Small intestine (tissue), 7 donors: ENCODE measurements around the gene CDCA3. TPM values are rescaled to one million over a fixed set of nuclear protein-coding genes. Genes with fewer than 3 reads are reported as not detected.
A peak's percentile ranks its signal among the peaks of the same experiment; 100 is the strongest.

Source experiments
- DNase-seq, 2 donors: peaks; one replicate each; pipeline versions ENCODE4 v3.0.0 to v3.0.0-alpha.2; 2013
- FAIRE-seq: peaks from 2 replicates; lab custom pipeline; 2012; peaks lifted over from hg19 to GRCh38; lab: Jason Lieb, UNC
- H3K27ac ChIP-seq, 3 donors: one replicate each; pipeline ENCODE4 v1.5.1; 2013; ENCODE audit warnings: low read length in 2 of 3, mild to moderate bottlenecking in 2 of 3, control low read depth in 1 of 3, inconsistent platforms in 1 of 3, low read depth in 1 of 3, moderate library complexity in 1 of 3
- H3K27me3 ChIP-seq, 3 donors: one replicate each; pipeline ENCODE4 v1.6.1; 2013; ENCODE audit warnings: low read length in 3 of 3, inconsistent platforms in 1 of 3; ENCODE audit not compliant: control insufficient read depth in 3 of 3, insufficient read depth in 3 of 3
- H3K36me3 ChIP-seq, 3 donors: one replicate each; pipeline ENCODE4 v1.6.1; 2013; ENCODE audit warnings: low read length in 3 of 3, inconsistent platforms in 1 of 3, low read depth in 1 of 3, mild to moderate bottlenecking in 1 of 3, moderate library complexity in 1 of 3; ENCODE audit not compliant: control insufficient read depth in 3 of 3, insufficient read depth in 2 of 3
- H3K4me1 ChIP-seq, 3 donors: one replicate each; pipeline ENCODE4 v1.6.1; 2013; ENCODE audit warnings: low read length in 2 of 3, inconsistent platforms in 1 of 3, low read depth in 1 of 3, mild to moderate bottlenecking in 1 of 3, moderate library complexity in 1 of 3; ENCODE audit not compliant: control insufficient read depth in 3 of 3, insufficient read depth in 2 of 3
- H3K4me3 ChIP-seq, 3 donors: one replicate each; pipeline ENCODE4 v1.5.1; 2013; ENCODE audit warnings: low read length in 3 of 3, control low read depth in 1 of 3, inconsistent platforms in 1 of 3, low read depth in 1 of 3, mild to moderate bottlenecking in 1 of 3, moderate library complexity in 1 of 3
- H3K9me3 ChIP-seq, 2 donors: one replicate each; pipeline ENCODE4 v1.6.1; 2013; ENCODE audit warnings: low read depth in 1 of 2, low read length in 1 of 2; ENCODE audit not compliant: control insufficient read depth in 2 of 2, insufficient read depth in 1 of 2
- WGBS, 3 donors: extraction: QIAGEN DNeasy Blood & Tissue Kit; methylation state at CpG; one replicate each; pipeline ENCODE4 v1.1.7; 2013; 5-methylcytosine and 5-hydroxymethylcytosine counted together
- polyA plus RNA-seq, 4 donors: library from polyadenylated mRNA; stranded (reverse) in 3 of 4; unstranded in 1 of 4; fragments of 200-250 nt in 3 of 4; fragments of 120-200 nt in 1 of 4; gene quantifications; one replicate each; pipeline versions ENCODE4 v1.2.1 to v1.2.3, GENCODE V29; 2013
- donor health status: healthy with polysubstance abuse.
- donor health status: control.
- donor health status: control.
- donor health status: Bipolar disorder and iron deficiency.
- donor health status: healthy.

CDCA3 gene
- polyA plus RNA-seq, 4 donors = 30.3 to 99.1 (median 49.0) TPM

DNA sequence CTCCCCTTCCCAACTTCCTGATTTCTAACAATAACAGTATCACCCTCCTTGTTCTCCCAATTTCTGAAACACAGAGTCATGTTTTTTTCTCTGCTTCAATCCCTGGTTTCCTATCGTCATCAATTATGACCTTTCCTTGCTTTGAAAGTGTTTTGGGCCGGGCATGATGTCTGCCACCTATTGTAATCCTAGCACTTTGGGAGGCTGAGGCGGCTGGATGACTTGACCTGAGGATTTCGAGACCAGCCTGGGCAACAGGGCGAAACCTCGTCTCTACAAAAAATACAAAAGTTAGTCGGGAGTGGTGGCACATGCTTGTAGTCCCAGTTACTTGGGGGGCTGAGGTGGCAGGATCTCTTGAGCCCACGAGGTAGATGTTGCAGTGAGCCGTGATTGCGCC lies 42.0 kb downstream of the CDCA3 start:
- 80 to 86% (median 81%) methylated on average over 10 of the region's 10 CpGs for WGBS, 3 donors
- FAIRE-seq = no peak
- no peak for DNase-seq

DNA sequence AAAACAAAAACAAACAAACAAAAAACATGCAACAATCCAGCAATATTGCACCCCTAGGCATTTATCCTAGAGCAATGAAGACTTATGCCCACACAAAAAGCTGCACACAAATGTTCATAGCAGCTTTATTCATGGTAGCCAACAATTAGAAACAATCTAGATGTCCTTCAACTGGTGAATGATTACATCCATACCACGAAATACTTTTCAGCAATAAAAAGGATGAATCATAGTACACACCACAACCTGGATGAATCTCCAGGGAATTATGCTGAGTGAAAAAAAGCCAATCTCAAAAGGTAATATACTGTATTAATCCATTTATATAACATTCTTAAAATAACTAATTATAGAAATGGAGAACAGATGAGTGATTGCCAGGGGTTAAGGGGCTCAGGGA lies 43.9 kb downstream of the CDCA3 start:
- peak in 1 of 2 donors; percentile 37 for DNase-seq
- no peak overlapping the region for H3K4me3 ChIP-seq
- 15 to 57% (median 28%) methylated on average over 1 of the region's 1 CpG for WGBS, 3 donors

More for the DNA sequence above, 42.0 kb downstream of the CDCA3 start:
- Histone ChIP-seq H3K4me3 (no peak overlapping the region), H3K36me3 (no peaks in the 10 kb centered on the region), H3K9me3 (peaks cover 0 to 2% of the 10 kb centered on the region in 2 donors), H3K4me1 (no peaks in the 10 kb centered on the region), H3K27ac (no peak overlapping the region), H3K27me3 (peaks cover 0 to 4% (median 0%) of the 10 kb centered on the region in 3 donors)

DNA sequence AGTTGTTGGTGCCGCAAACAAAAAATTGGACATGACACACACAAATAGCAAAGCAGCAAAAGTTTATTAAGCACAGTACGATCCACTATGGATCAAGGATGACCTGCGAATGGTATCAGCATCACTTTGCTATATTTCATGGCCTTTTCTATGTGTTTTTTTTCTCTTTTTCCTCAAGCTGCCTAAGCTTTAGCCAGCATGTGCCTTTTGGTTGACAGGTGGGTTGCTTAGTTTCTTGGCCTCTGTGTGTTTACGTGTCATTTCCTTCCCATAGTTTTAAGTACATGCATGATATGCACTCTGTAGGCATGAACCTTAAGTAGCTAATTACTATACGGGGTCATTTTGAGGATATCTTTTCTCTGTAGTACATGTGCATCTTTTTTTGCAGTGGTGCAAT lies 51.9 kb downstream of the CDCA3 start:
- no peaks in the 10 kb centered on the region for H3K27me3 ChIP-seq
- FAIRE-seq = no peak
- no peak overlapping the region for H3K4me3 ChIP-seq
- H3K27ac ChIP-seq = no peak overlapping the region
- H3K4me1 ChIP-seq = no peaks in the 10 kb centered on the region
- no peak for DNase-seq
- no peaks in the 10 kb centered on the region for H3K9me3 ChIP-seq
- H3K36me3 ChIP-seq = no peaks in the 10 kb centered on the region
- WGBS, 3 donors = 87 to 92% (median 89%) methylated on average over 5 of the region's 5 CpGs

More for the DNA sequence above, 43.9 kb downstream of the CDCA3 start:
- Histone ChIP-seq H3K27ac (no peak overlapping the region), H3K9me3 (peaks cover 0 to 2% of the 10 kb centered on the region in 2 donors), H3K4me1 (no peaks in the 10 kb centered on the region), H3K36me3 (no peaks in the 10 kb centered on the region), H3K27me3 (peaks cover 0 to 4% (median 0%) of the 10 kb centered on the region in 3 donors)
- FAIRE-seq = no peak

Other genes with a start within 250 kb of the CDCA3 start
- 100 to 1,000 TPM in 2 of 4 donors, 10 to 100 TPM in 2; 88.2 to 123 (median 109) TPM for gene CHD4, start 243.9 kb downstream of the CDCA3 start, polyA plus RNA-seq
- 10 to 100 TPM in 1 of 4 donors, 1 to 10 TPM in 3; 6.2 to 19.7 (median 8.3) TPM for gene LPAR5, start 215.3 kb downstream of the CDCA3 start, polyA plus RNA-seq
- 1 to 10 TPM; 2.6 to 5.9 (median 3.6) TPM for gene ACRBP, start 203.9 kb downstream of the CDCA3 start, polyA plus RNA-seq
- 10 to 100 TPM; 29.3 to 61.0 (median 30.5) TPM for gene ING4, start 188.2 kb downstream of the CDCA3 start, polyA plus RNA-seq
- 10 to 100 TPM; 26.2 to 82.3 (median 34.6) TPM for gene ZNF384, start 161.9 kb downstream of the CDCA3 start, polyA plus RNA-seq
- 1 to 10 TPM in 2 of 4 donors, not detected in 2; 1.7 to 3.4 TPM for gene PIANP, start 150.5 kb downstream of the CDCA3 start, polyA plus RNA-seq
- 10 to 100 TPM; 30.5 to 49.3 (median 36.1) TPM for gene COPS7A, start 127.2 kb downstream of the CDCA3 start, polyA plus RNA-seq
- 100 to 1,000 TPM; 163 to 233 (median 187) TPM for gene MLF2, start 98.1 kb downstream of the CDCA3 start, polyA plus RNA-seq
- 100 to 1,000 TPM in 2 of 4 donors, 10 to 100 TPM in 2; 34.0 to 204 (median 122) TPM for gene PTMS, start 84.9 kb downstream of the CDCA3 start, polyA plus RNA-seq
- gene LAG3, start 78.8 kb downstream of the CDCA3 start, polyA plus RNA-seq = 1 to 10 TPM in 2 of 4 donors, under 1 TPM in 2; 0.67 to 5.9 (median 1.3) TPM
- 10 to 100 TPM in 1 of 4 donors, 1 to 10 TPM in 2, under 1 TPM in 1; 0.89 to 19.1 (median 6.5) TPM for gene CD4, start 61.8 kb downstream of the CDCA3 start, polyA plus RNA-seq
- 1 to 10 TPM in 3 of 4 donors, not detected in 1; 1.1 to 6.7 (median 5.1) TPM for gene GPR162, start 29.5 kb downstream of the CDCA3 start, polyA plus RNA-seq
- 10 to 100 TPM in 1 of 4 donors, 1 to 10 TPM in 2, under 1 TPM in 1; 0.89 to 18.3 (median 4.9) TPM for gene P3H3, start 22.9 kb downstream of the CDCA3 start, polyA plus RNA-seq
- gene GNB3, start 10.4 kb downstream of the CDCA3 start, polyA plus RNA-seq = 1 to 10 TPM in 3 of 4 donors, not detected in 1; 1.0 to 5.5 (median 3.2) TPM
- gene USP5, start 864 bp upstream of the CDCA3 start, polyA plus RNA-seq = 10 to 100 TPM; 31.9 to 54.0 (median 39.2) TPM
- gene TPI1, start 16.2 kb upstream of the CDCA3 start, polyA plus RNA-seq = 1,000 to 10,000 TPM in 2 of 4 donors, 100 to 1,000 TPM in 2; 574 to 1,439 (median 1,040) TPM
- gene SPSB2, start 22.0 kb upstream of the CDCA3 start, polyA plus RNA-seq = 10 to 100 TPM in 3 of 4 donors, 1 to 10 TPM in 1; 9.7 to 22.5 (median 12.7) TPM
- gene LRRC23, start 53.5 kb upstream of the CDCA3 start, polyA plus RNA-seq = 1 to 10 TPM; 3.6 to 8.2 (median 4.7) TPM
- gene ENO2, start 63.3 kb upstream of the CDCA3 start, polyA plus RNA-seq = 10 to 100 TPM in 1 of 4 donors, 1 to 10 TPM in 2, under 1 TPM in 1; 0.67 to 19.1 (median 3.1) TPM
- gene ATN1, start 76.7 kb upstream of the CDCA3 start, polyA plus RNA-seq = 10 to 100 TPM; 34.0 to 63.3 (median 46.2) TPM
- gene RNU7-1, start 92.5 kb upstream of the CDCA3 start, polyA plus RNA-seq = not detected
- gene C12orf57, start 92.7 kb upstream of the CDCA3 start, polyA plus RNA-seq = 100 to 1,000 TPM; 119 to 379 (median 273) TPM
- gene PTPN6, start 100.1 kb upstream of the CDCA3 start, polyA plus RNA-seq = 10 to 100 TPM; 37.4 to 81.1 (median 58.7) TPM
- 100 to 1,000 TPM; 165 to 311 (median 212) TPM for gene PHB2, start 119.4 kb upstream of the CDCA3 start, polyA plus RNA-seq
- 10 to 100 TPM; 12.3 to 39.3 (median 23.2) TPM for gene EMG1, start 119.6 kb upstream of the CDCA3 start, polyA plus RNA-seq
- 10 to 100 TPM; 67.8 to 95.9 (median 77.3) TPM for gene LPCAT3, start 167.2 kb upstream of the CDCA3 start, polyA plus RNA-seq
- gene C1S, start 209.4 kb upstream of the CDCA3 start, polyA plus RNA-seq = 100 to 1,000 TPM in 1 of 4 donors, 10 to 100 TPM in 2, 1 to 10 TPM in 1; 4.7 to 196 (median 35.0) TPM
- 100 to 1,000 TPM in 1 of 4 donors, 10 to 100 TPM in 2, 1 to 10 TPM in 1; 4.5 to 254 (median 22.9) TPM for gene C1R, start 241.2 kb upstream of the CDCA3 start, polyA plus RNA-seq